GM12874 (cell line): ENCODE data around the gene CSNK1G3.

ENCODE experiments used
- TF ChIP-seq, protein P1 (sequence below): IDR thresholded peaks from 2 replicates; pipeline ENCODE4 v1.5.1; 2011; ENCODE audit warnings: low read depth, mild to moderate bottlenecking, control low read depth, low read length, moderate library complexity; ENCODE audit not compliant: insufficient read depth

CSNK1G3 gene

DNA sequence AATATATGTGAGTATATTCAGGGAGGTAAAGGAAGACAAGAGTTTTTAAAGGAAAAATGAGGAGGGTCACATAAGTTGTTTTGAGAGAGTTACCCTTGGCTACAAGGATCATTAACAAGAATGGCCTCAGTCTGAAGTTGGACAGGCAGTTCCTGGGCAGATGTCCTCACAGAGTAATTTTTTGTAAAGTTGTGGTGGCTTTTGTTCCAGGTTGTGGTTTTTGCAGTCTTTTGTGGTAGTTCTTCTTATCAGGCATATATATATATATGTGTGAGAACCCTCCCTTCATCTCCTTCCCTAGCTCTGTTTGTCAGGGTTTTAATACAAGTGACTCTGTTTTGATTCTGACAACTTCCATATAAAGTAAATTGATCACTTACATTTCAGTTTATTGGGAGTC lies 60.0 kb downstream of the CSNK1G3 start:
- TF ChIP-seq, protein P1, sequence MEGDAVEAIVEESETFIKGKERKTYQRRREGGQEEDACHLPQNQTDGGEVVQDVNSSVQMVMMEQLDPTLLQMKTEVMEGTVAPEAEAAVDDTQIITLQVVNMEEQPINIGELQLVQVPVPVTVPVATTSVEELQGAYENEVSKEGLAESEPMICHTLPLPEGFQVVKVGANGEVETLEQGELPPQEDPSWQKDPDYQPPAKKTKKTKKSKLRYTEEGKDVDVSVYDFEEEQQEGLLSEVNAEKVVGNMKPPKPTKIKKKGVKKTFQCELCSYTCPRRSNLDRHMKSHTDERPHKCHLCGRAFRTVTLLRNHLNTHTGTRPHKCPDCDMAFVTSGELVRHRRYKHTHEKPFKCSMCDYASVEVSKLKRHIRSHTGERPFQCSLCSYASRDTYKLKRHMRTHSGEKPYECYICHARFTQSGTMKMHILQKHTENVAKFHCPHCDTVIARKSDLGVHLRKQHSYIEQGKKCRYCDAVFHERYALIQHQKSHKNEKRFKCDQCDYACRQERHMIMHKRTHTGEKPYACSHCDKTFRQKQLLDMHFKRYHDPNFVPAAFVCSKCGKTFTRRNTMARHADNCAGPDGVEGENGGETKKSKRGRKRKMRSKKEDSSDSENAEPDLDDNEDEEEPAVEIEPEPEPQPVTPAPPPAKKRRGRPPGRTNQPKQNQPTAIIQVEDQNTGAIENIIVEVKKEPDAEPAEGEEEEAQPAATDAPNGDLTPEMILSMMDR: no peak

DNA sequence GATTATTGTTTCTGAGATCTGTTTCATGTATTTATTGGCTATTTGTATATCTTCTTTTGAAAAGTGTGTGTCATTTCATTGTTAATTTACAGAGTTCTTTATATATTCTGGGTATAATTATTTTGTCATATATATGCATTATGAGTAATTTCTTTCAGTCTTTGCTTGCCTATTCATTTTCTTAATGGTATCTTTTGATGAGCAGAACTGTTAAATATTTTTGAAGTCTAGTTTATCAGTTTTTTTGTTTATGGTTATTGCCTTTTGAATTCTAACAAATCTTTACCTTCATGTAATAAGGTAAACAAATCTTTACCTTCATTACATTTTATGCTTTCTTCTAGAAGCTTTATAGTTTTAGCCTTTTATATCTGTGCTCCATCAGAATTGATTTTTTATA lies 66.4 kb downstream of the CSNK1G3 start:
- TF ChIP-seq, protein P1: no peak

DNA sequence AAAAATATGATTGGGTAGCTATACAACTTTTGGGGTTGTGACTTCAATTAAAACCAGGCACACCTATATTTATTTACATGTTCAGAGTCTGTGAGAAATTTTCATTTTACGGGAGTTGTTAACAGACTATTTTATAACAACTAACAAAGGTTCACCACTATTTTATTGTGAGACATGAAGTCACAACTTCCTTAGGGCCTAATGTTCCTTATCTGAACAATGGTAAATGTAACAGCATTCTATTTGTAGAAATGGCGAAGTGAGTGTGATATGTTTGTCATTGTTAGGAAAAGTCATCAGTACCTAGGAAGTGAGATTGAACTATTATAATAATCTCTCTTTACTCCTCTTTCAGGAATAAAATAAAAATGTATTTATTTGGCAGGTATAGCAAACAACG lies 67.4 kb downstream of the CSNK1G3 start:
- TF ChIP-seq, protein P1: no peak

DNA sequence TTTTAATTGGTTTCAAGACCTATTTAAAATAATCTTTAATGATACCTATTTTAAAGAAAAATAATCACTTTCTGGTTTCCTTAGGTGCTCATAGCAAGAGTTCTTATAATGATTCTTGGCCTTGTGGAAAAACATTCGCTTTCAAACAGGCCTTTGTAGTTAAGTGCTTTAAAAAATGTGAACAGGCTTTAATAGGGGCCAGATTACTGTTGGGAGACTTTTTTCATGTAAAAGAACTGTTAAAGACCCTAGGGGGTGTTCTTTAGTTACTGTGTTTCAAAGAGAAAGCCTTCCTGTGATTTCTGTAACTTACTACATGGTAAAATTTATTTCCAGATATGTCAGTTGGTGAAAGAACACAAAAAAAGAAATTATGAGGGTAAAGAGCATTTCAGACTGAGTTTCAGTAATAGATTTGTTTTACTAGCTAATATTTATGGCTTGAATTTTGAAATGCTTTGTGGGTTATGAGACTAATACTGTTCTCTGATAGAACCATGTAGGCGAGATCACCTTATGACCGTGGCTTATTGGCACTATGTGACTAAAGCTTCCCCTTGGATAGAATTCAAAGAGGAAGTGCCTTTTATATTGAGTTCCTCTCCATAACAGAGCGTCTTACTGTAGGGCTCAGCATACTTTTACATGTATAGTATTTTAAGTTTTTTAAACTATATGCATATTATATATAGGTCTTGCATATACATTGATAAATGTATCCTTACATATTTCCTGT lies 70.7 kb downstream of the CSNK1G3 start:
- TF ChIP-seq, protein P1: no peak

DNA sequence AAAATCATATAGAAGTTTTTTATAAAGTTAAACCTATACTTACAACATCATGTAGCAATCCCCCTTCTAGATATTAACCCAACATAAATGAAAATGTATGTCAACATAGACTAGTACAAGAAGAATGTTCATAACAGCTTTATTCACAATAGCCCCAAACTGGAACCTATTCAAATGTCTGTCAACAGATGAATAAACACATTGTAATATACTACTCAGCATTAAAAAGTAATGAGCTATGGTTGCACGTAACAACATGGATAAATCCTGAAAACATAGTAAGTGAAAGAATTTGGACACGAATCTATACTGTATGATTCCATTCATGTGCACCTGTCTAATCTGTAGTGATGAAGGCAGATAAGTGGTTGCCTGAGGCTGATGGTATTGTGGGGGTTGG lies 73.9 kb downstream of the CSNK1G3 start:
- TF ChIP-seq, protein P1: no peak

DNA sequence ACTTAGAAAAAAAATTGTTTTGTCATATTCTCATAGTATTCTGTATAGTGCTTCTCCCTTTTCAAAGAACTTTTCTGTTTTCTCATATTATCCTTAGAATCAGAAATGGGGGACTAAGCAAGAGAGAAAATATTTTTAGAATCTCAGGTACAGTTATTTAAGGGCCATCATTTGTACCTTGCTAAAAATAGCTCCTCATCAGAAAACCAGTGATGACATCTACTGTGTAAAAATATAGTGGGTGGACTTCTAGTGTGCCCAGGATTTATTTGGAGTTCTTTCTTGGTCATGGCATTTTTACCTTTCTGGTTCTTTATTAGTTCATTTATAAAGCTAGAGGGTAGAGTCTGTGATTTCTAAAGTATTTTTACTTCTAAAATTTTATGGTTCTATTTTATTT lies 82.5 kb downstream of the CSNK1G3 start:
- TF ChIP-seq, protein P1: no peak

DNA sequence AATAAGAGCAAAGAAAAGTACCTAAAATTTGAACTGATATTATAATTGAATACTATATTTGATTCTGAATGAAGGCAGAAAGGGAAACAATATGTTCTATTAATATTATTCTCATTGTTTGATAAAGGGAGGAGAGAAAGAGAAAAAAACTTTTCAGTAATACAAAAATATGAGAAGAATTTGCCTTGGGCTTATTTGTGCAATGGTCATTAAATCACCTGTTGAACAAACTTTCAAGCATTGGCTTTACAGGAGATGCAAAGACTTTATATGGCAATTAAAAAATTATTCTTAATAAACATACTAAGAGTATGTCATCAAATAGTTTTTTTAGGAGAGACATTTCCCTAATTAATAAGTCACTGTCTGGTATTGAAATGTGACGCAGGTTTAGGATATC lies 85.0 kb downstream of the CSNK1G3 start:
- TF ChIP-seq, protein P1: no peak
